HG02571 (cell line): ENCODE data around the gene GALK2.
"Not testable (repeated sequence)": the region's sequence is repeated elsewhere in the genome, so short reads cannot be mapped to it uniquely, and the experiment has no call there.

Experiments used
- ATAC-seq: cut with Tn5 transposase; IDR thresholded peaks from one replicate; pipeline ENCODE4 v1.9.1; 2021; ENCODE audit warnings: mild to moderate bottlenecking, moderate library complexity; ENCODE audit not compliant: unreplicated experiment

The GALK2 gene

GRCh38 chr15:49163678-49164077 is 6.4 kb upstream of the GALK2 start:
- no peak for ATAC-seq

GRCh38 chr15:49164865-49165264 is 5.2 kb upstream of the GALK2 start:
- ATAC-seq: no peak

GRCh38 chr15:49168016-49168415 is 2.0 kb upstream of the GALK2 start:
- ATAC-seq: no peak

- ATAC-seq: no peak
These were observed 1.7 kb downstream of the GALK2 start for GRCh38 chr15:49171790-49172189.

- no peak for ATAC-seq
These were observed 4.9 kb downstream of the GALK2 start for GRCh38 chr15:49174902-49175301.

GRCh38 chr15:49175582-49176397 is 5.7 kb downstream of the GALK2 start:
- ATAC-seq: not testable (repeated sequence)

GRCh38 chr15:49178497-49178896 is 8.4 kb downstream of the GALK2 start:
- ATAC-seq: no peak

- no peak for ATAC-seq
These were observed 9.6 kb downstream of the GALK2 start for GRCh38 chr15:49179433-49180190.

GRCh38 chr15:49182128-49182527 is 12.1 kb downstream of the GALK2 start:
- no peak for ATAC-seq

- ATAC-seq: not testable (repeated sequence)
These were observed 13.7 kb downstream of the GALK2 start for GRCh38 chr15:49183741-49184140.

- no peak for ATAC-seq
These were observed 15.4 kb downstream of the GALK2 start for GRCh38 chr15:49185473-49185872.

- no peak for ATAC-seq
These were observed 17.6 kb downstream of the GALK2 start for GRCh38 chr15:49187549-49188245.

- no peak for ATAC-seq
These were observed 18.9 kb downstream of the GALK2 start for GRCh38 chr15:49188933-49189332.

GRCh38 chr15:49189631-49190030 is 19.6 kb downstream of the GALK2 start:
- no peak for ATAC-seq

- ATAC-seq: no peak
These were observed 20.5 kb downstream of the GALK2 start for GRCh38 chr15:49190586-49190985.

- no peak for ATAC-seq
These were observed 21.8 kb downstream of the GALK2 start for GRCh38 chr15:49191892-49192291.

- no peak for ATAC-seq
These were observed 26.8 kb downstream of the GALK2 start for GRCh38 chr15:49196856-49197255.

GRCh38 chr15:49199666-49200065 is 29.6 kb downstream of the GALK2 start:
- ATAC-seq: no peak

- ATAC-seq: no peak
These were observed 30.3 kb downstream of the GALK2 start for GRCh38 chr15:49200347-49200746.

GRCh38 chr15:49208102-49208501 is 38.1 kb downstream of the GALK2 start:
- ATAC-seq: not testable (repeated sequence)

- ATAC-seq: no peak
These were observed 42.9 kb downstream of the GALK2 start for GRCh38 chr15:49212897-49213296.
